PC-9 (cell line): ENCODE results near the gene RASL11B. TPM values are rescaled to one million over a fixed set of nuclear protein-coding genes. Genes with fewer than 3 reads are reported as not detected.

ENCODE experiments used
- BruUV-seq: library from RNA; stranded (reverse); fragments of 400-500 nt; replicated peaks from 2 replicates; lab custom pipeline; 2021; lab: Mats Ljungman, UMichigan
- CTCF ChIA-PET: fragments of 300-600 bp; sonication (Branson Sonifier 250); formaldehyde crosslinking; loops from one replicate; lab custom pipeline; 2022; ENCODE audit warnings: antibody characterized with exemption; lab: Charles Lee
- POLR2A ChIA-PET: fragments of 300-600 bp; sonication (Branson Sonifier 250); formaldehyde crosslinking; loops from one replicate; lab custom pipeline; 2022; ENCODE audit warnings: antibody characterized with exemption; ENCODE audit not compliant: unreplicated experiment; lab: Charles Lee
- DNase-seq, 2 experiments: peaks; one replicate each; pipeline versions ENCODE4 v3.0.0 to v3.0.0-alpha.2; 2015 to 2022; ENCODE audit warnings: mixed read lengths in 1 of 2
- H2AFZ ChIP-seq: fragments of 200-600 bp; sonication (generic); 2 replicates; pipeline ENCODE4 v1.8.1; 2017; ENCODE audit warnings: antibody characterized with exemption
- H3F3A ChIP-seq: fragments of 200-600 bp; sonication (generic); 2 replicates; pipeline ENCODE4 v1.8.1; 2017; ENCODE audit warnings: antibody characterized with exemption, mild to moderate bottlenecking, low read depth; ENCODE audit not compliant: insufficient read depth
- H3K27ac ChIP-seq: fragments of 200-600 bp; sonication (generic); 2 replicates; pipeline ENCODE4 v1.6.1; 2016; ENCODE audit warnings: mixed run types
- H3K27me3 ChIP-seq: fragments of 200-600 bp; sonication (generic); 2 replicates; pipeline ENCODE4 v1.6.1; 2016; ENCODE audit warnings: low read depth, mixed run types; ENCODE audit not compliant: insufficient read depth
- H3K36me3 ChIP-seq: fragments of 200-600 bp; sonication (generic); 2 replicates; pipeline ENCODE4 v1.6.1; 2016; ENCODE audit warnings: low read depth, mixed run types
- H3K4me1 ChIP-seq: fragments of 200-600 bp; sonication (generic); replicated peaks from 2 replicates; pipeline ENCODE4 v1.6.1; 2016; ENCODE audit warnings: mixed run types; ENCODE audit not compliant: insufficient read depth
- H3K4me2 ChIP-seq: fragments of 200-600 bp; sonication (generic); 2 replicates; pipeline ENCODE4 v1.6.1; 2017; ENCODE audit warnings: mixed run types
- H3K4me3 ChIP-seq: fragments of 200-600 bp; sonication (generic); 2 replicates; pipeline ENCODE4 v1.6.1; 2016; ENCODE audit warnings: mixed run types
- H3K79me2 ChIP-seq: fragments of 200-600 bp; sonication (generic); 2 replicates; pipeline ENCODE4 v1.6.1; 2017; ENCODE audit warnings: low read depth, mixed run types
- H3K9me2 ChIP-seq: fragments of 200-600 bp; sonication (generic); 2 replicates; pipeline ENCODE4 v1.8.1; 2017; ENCODE audit warnings: mild to moderate bottlenecking; ENCODE audit not compliant: insufficient read depth
- H3K9me3 ChIP-seq: fragments of 200-600 bp; sonication (generic); 2 replicates; pipeline ENCODE4 v1.8.1; 2016; ENCODE audit warnings: low read depth; ENCODE audit not compliant: insufficient read depth
- H4K20me1 ChIP-seq: fragments of 200-600 bp; sonication (generic); 2 replicates; pipeline ENCODE4 v1.8.1; 2017; ENCODE audit not compliant: insufficient read depth
- EZH2 ChIP-seq: fragments of 200-600 bp; sonication (generic); IDR thresholded peaks from 2 replicates; pipeline ENCODE4 v1.8.0; 2017; ENCODE audit warnings: antibody characterized with exemption, low read depth
- intact Hi-C: fragments of 100-400 bp; cut with micrococcal nuclease; formaldehyde crosslinking; loops from one replicate; pipeline ENCODE4 v1.10.0; 2022; ENCODE audit not compliant: unreplicated experiment
- total RNA-seq: library from RNA; stranded (reverse); gene quantifications from 2 replicates; pipeline ENCODE4 v1.2.3, GENCODE V29; 2021
- TF ChIP-seq, protein P1 (sequence below): fragments of 200-600 bp; sonication (generic); conservative IDR thresholded peaks from 2 replicates; pipeline ENCODE4 v1.6.1; 2017; ENCODE audit warnings: mixed run types, antibody characterized with exemption, mild to moderate bottlenecking, moderate library complexity

RASL11B gene
- total RNA-seq, 1 experiment from 2014 or later: not detected

DNA sequence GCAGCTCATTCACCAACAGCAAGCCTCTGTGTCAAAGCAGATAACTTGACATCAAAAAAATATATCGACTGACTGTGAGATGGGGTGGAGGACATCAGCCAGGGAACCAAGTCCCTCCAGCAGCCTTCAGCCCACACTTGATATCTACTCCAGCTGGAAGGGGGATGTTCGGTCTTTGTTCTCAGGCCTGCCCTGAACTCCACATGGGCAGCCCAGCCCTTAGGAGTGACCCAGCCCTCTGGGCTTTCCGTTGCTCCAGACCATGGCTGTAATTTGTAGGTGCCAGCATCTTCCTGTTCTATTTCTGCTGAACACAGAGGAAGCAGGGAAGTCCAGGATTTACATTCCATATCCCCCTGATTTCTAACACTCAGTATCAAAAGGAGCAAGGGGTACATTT, 17.4 kb downstream of the RASL11B start:
- ChIA-PET POLR2A (no interaction called here), CTCF (no interaction called here)
- TF ChIP-seq, protein P1, sequence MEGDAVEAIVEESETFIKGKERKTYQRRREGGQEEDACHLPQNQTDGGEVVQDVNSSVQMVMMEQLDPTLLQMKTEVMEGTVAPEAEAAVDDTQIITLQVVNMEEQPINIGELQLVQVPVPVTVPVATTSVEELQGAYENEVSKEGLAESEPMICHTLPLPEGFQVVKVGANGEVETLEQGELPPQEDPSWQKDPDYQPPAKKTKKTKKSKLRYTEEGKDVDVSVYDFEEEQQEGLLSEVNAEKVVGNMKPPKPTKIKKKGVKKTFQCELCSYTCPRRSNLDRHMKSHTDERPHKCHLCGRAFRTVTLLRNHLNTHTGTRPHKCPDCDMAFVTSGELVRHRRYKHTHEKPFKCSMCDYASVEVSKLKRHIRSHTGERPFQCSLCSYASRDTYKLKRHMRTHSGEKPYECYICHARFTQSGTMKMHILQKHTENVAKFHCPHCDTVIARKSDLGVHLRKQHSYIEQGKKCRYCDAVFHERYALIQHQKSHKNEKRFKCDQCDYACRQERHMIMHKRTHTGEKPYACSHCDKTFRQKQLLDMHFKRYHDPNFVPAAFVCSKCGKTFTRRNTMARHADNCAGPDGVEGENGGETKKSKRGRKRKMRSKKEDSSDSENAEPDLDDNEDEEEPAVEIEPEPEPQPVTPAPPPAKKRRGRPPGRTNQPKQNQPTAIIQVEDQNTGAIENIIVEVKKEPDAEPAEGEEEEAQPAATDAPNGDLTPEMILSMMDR: no peak
- no peak for TF ChIP-seq EZH2
- BruUV-seq: no TSS peak
- no peaks in the 10 kb centered on the region for H3K79me2 ChIP-seq
- H3K9me3 ChIP-seq: no peaks in the 10 kb centered on the region
- H3F3A ChIP-seq: no peaks in the 10 kb centered on the region
- H3K4me1 ChIP-seq: peaks cover 5% of the 10 kb centered on the region; the same call in 1 of the 2 replicates
- intact Hi-C loops: no loop called here
- H3K4me2 ChIP-seq: no peak overlapping the region
- no peaks in the 10 kb centered on the region for H4K20me1 ChIP-seq
- H3K9me2 ChIP-seq: no peaks in the 10 kb centered on the region
- H3K36me3 ChIP-seq: no peaks in the 10 kb centered on the region
- no peak overlapping the region for H3K27ac ChIP-seq
- H3K27me3 ChIP-seq: no peaks in the 10 kb centered on the region
- H2AFZ ChIP-seq: no peak overlapping the region
- no peak for DNase-seq
- H3K4me3 ChIP-seq: no peak overlapping the region

DNA sequence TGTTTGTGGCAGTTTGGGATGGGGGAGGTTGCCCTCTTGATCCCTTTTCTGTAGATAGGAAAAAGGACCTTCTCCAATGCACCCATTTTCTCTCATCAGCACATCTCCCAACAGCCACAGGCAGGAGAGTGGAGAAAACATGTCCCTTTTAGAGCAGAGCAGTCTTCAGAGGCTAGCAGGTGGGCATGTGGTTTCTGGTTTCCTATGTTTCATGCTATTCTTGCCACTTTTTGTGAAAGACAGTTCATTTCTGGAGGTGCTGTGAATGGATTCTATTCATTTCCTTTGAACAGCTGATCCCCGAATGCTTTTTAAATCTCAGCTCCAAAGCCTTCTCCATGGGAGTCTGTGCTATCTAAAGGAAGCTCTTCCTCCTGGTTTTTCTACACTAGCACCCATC, 18.9 kb downstream of the RASL11B start:
- Histone ChIP-seq H2AFZ (no peak overlapping the region), H3K27me3 (no peaks in the 10 kb centered on the region), H3K9me3 (no peaks in the 10 kb centered on the region), H3K4me3 (no peak overlapping the region), H3K36me3 (no peaks in the 10 kb centered on the region), H4K20me1 (no peaks in the 10 kb centered on the region), H3K79me2 (no peaks in the 10 kb centered on the region), H3K27ac (no peak overlapping the region), H3K4me2 (no peak overlapping the region), H3F3A (no peaks in the 10 kb centered on the region), H3K4me1 (peaks cover 11% of the 10 kb centered on the region; the same call in 1 of the 2 replicates), H3K9me2 (no peaks in the 10 kb centered on the region)
- POLR2A ChIA-PET: no interaction called here
- BruUV-seq: no TSS peak
- intact Hi-C loops: no loop called here
- CTCF ChIA-PET: interaction anchor here (0.6 kb wide), 1 partner anchor 1107 kb away, joined by 3 read pairs; no protein-coding TSS in a partner anchor
- no peak for DNase-seq
- TF ChIP-seq EZH2: no peak
- TF ChIP-seq, protein P1: no peak

DNA sequence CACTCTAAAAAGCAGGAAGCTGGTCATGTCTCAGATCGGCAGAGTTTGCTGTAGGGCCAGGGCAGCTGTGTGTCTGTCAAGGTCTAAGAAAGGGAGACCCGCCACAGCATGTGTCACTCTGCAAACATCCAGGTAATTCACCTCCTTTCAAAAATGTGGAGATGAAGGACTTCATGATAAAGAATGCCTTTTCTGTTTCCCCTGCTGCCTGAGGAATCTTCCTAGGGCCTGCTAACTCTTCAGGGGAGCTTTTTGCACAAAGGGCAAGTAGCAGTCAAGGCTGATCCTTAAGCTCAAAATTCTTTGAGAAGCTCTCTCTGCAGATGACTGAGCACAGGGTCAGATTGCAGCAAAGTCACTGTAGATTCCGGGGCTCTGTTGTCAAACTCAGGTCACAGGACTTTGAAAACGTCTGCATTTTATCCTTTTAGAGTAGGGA, 21.1 kb downstream of the RASL11B start:
- Histone ChIP-seq H3K4me1 (peaks cover 11% of the 10 kb centered on the region; the same call in 1 of the 2 replicates), H4K20me1 (no peaks in the 10 kb centered on the region), H2AFZ (no peak overlapping the region), H3K9me3 (no peaks in the 10 kb centered on the region), H3K79me2 (no peaks in the 10 kb centered on the region), H3K36me3 (no peaks in the 10 kb centered on the region), H3K4me3 (no peak overlapping the region), H3K27me3 (no peaks in the 10 kb centered on the region), H3K9me2 (no peaks in the 10 kb centered on the region), H3K4me2 (no peak overlapping the region), H3F3A (no peaks in the 10 kb centered on the region), H3K27ac (no peak overlapping the region)
- ChIA-PET POLR2A (no interaction called here), CTCF (no interaction called here)
- intact Hi-C loops: no loop called here
- no peak for TF ChIP-seq EZH2
- TF ChIP-seq, protein P1: no peak
- DNase-seq: peak; percentile 3 to 37
- BruUV-seq: no TSS peak
